Mammary epithelial cell (primary cell): Measurements from ENCODE around the gene ARFIP1.

Experiments
- EZH2 ChIP-seq: IDR thresholded peaks from 2 replicates; pipeline ENCODE4 v1.6.1; 2012; ENCODE audit warnings: low read length, inconsistent platforms, borderline replicate concordance
- TF ChIP-seq, protein P1 (sequence below), 2 donors: IDR thresholded peaks in 1 of 2; conservative IDR thresholded peaks in 1 of 2; 2 replicates each; pipeline ENCODE4 v1.5.1; 2011 to 2012; ENCODE audit warnings: inconsistent platforms in 2 of 2, low read length in 2 of 2, mild to moderate bottlenecking in 2 of 2, control low read depth in 1 of 2, low read depth in 1 of 2; ENCODE audit not compliant: insufficient read depth in 1 of 2; ENCODE audit errors: extremely low read depth in 1 of 2

DNA sequence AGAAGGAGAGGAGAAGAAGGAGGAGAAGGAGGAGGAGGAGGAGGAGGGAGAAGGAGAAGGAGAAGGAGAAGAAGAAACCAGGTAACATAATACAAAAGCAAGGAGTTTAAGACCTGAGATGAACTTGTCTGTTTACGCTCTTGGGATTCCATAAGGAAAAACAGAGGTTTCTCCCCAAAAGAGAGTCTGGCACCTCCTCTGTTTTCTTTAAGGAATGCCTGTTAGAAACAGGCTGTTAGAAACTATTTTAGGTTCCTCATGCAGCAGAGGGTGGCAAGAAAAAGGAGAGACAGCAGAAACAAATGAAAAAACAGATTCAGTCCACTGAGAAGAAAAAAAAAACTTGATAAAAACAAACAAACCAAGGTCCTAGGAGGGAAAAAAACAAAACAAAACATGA lies 146.1 kb downstream of the ARFIP1 start:
- TF ChIP-seq, protein P1, sequence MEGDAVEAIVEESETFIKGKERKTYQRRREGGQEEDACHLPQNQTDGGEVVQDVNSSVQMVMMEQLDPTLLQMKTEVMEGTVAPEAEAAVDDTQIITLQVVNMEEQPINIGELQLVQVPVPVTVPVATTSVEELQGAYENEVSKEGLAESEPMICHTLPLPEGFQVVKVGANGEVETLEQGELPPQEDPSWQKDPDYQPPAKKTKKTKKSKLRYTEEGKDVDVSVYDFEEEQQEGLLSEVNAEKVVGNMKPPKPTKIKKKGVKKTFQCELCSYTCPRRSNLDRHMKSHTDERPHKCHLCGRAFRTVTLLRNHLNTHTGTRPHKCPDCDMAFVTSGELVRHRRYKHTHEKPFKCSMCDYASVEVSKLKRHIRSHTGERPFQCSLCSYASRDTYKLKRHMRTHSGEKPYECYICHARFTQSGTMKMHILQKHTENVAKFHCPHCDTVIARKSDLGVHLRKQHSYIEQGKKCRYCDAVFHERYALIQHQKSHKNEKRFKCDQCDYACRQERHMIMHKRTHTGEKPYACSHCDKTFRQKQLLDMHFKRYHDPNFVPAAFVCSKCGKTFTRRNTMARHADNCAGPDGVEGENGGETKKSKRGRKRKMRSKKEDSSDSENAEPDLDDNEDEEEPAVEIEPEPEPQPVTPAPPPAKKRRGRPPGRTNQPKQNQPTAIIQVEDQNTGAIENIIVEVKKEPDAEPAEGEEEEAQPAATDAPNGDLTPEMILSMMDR (conservative IDR thresholded peaks at IDR 0.05 in 1 of 2, IDR thresholded peaks at IDR 0.05 in 1 of 2; ENCODE audit: extremely low read depth in 1 of 2, insufficient read depth in 1 of 2, low read depth in 1 of 2, low read length in 2 of 2), result no peak
- no peak for TF ChIP-seq EZH2
